Caco-2 (cell line): ENCODE data around the gene ZBTB8B. TPM values are rescaled to one million over a fixed set of nuclear protein-coding genes. Genes with fewer than 3 reads are reported as not detected.
"Not testable (repeated sequence)": the region's sequence is repeated elsewhere in the genome, so short reads cannot be mapped to it uniquely, and the experiment has no call there.

Experiments used
- BruUV-seq: library from RNA; stranded (reverse); fragments of 400-500 nt; replicated peaks from 2 replicates; lab custom pipeline; 2021; lab: Mats Ljungman, UMichigan
- CTCF ChIA-PET: fragments of 300-600 bp; sonication (Branson Sonifier 250); formaldehyde crosslinking; loops from one replicate; lab custom pipeline; 2022; ENCODE audit warnings: antibody characterized with exemption; lab: Charles Lee
- POLR2A ChIA-PET: fragments of 300-600 bp; sonication (Branson Sonifier 250); formaldehyde crosslinking; loops from one replicate; lab custom pipeline; 2022; ENCODE audit warnings: antibody characterized with exemption; lab: Charles Lee
- DNase-seq, 2 experiments: peaks; one replicate each; pipeline versions ENCODE4 v3.0.0 to v3.0.0-alpha.2; 2020 to 2022
- H3K27me3 ChIP-seq: replicated peaks from 2 replicates; pipeline ENCODE4 v1.6.0; 2011; ENCODE audit warnings: low read length; ENCODE audit not compliant: control insufficient read depth, insufficient read depth
- H3K36me3 ChIP-seq: 2 replicates; pipeline ENCODE4 v1.5.1; 2011; ENCODE audit warnings: low read length; ENCODE audit not compliant: control insufficient read depth, insufficient read depth
- H3K4me1 ChIP-seq: fragments of 250-450 bp; sonication (Bioruptor Pico); 2 replicates; pipeline ENCODE4 v1.5.1; 2020; ENCODE audit warnings: mild to moderate bottlenecking
- H3K4me3 ChIP-seq: 2 replicates; pipeline ENCODE4 v1.5.1; 2011; ENCODE audit warnings: low read depth, mild to moderate bottlenecking, control low read depth, low read length
- H3K9me3 ChIP-seq: fragments of 250-450 bp; sonication (Bioruptor Pico); 2 replicates; pipeline ENCODE4 v1.5.1; 2020; ENCODE audit warnings: mild to moderate bottlenecking, moderate library complexity
- H3K27ac Mint-ChIP-seq: one replicate; pipeline ENCODE4 v1.8.0; 2022; ENCODE audit warnings: mixed read lengths; ENCODE audit not compliant: unreplicated experiment
- H3K27me3 Mint-ChIP-seq: one replicate; pipeline ENCODE4 v1.8.0; 2022; ENCODE audit warnings: mixed read lengths; ENCODE audit not compliant: insufficient read depth, unreplicated experiment
- H3K36me3 Mint-ChIP-seq: one replicate; pipeline ENCODE4 v1.8.0; 2022; ENCODE audit warnings: mild to moderate bottlenecking, mixed read lengths; ENCODE audit not compliant: insufficient read depth, unreplicated experiment
- H3K4me1 Mint-ChIP-seq: one replicate; pipeline ENCODE4 v1.8.0; 2022; ENCODE audit warnings: low read depth, mixed read lengths; ENCODE audit not compliant: unreplicated experiment
- H3K4me3 Mint-ChIP-seq: one replicate; pipeline ENCODE4 v1.8.0; 2022; ENCODE audit warnings: mild to moderate bottlenecking, moderate library complexity, mixed read lengths; ENCODE audit not compliant: unreplicated experiment
- H3K9me3 Mint-ChIP-seq: one replicate; pipeline ENCODE4 v1.8.0; 2022; ENCODE audit warnings: mixed read lengths; ENCODE audit not compliant: unreplicated experiment
- CTCF ChIP-seq, 2 experiments: fragments of 200-600 bp in 1 of 2; IDR thresholded peaks; 1 replicate in 1 of 2; 2 replicates in 1 of 2; pipeline versions ENCODE4 v1.5.1 to v1.8.0; 2011 to 2022; ENCODE audit warnings: antibody characterized with exemption in 1 of 2, control low read depth in 1 of 2, inconsistent platforms in 1 of 2, low read depth in 1 of 2, low read length in 1 of 2, mild to moderate bottlenecking in 1 of 2, moderate library complexity in 1 of 2; ENCODE audit not compliant: insufficient read depth in 1 of 2, severe bottlenecking in 1 of 2, unreplicated experiment in 1 of 2
- intact Hi-C: fragments of 100-400 bp; cut with micrococcal nuclease; formaldehyde crosslinking; loops from one replicate; pipeline ENCODE4 v1.10.0; 2022; ENCODE audit not compliant: unreplicated experiment
- total RNA-seq: library from RNA; stranded (reverse); gene quantifications from 2 replicates; pipeline ENCODE4 v1.2.3, GENCODE V29; 2022

The ZBTB8B gene
- total RNA-seq, 1 experiment from 2014 or later, result not detected

- ChIA-PET POLR2A (no interaction called here), CTCF (interaction anchor here (0.6 kb wide), 1 partner anchor 56 kb away, joined by 7 read pairs; no protein-coding TSS in a partner anchor)
- BruUV-seq, result no TSS peak
- intact Hi-C loops, result no loop called here
- TF ChIP-seq CTCF (IDR thresholded peaks at IDR 0.05; ENCODE audit: insufficient read depth in 1 of 2, low read depth in 1 of 2, low read length in 1 of 2, severe bottlenecking in 1 of 2, unreplicated experiment in 1 of 2), result no peak
- Histone ChIP-seq H3K36me3 (no peaks in the 10 kb centered on the region), H3K4me3 (no peak overlapping the region), H3K4me1 (no peaks in the 10 kb centered on the region), H3K27me3 (no peaks in the 10 kb centered on the region), H3K9me3 (no peaks in the 10 kb centered on the region)
- Mint-ChIP-seq H3K4me1 (peaks cover 2% of the 10 kb centered on the region), H3K4me3 (no peak overlapping the region), H3K36me3 (peaks cover 1% of the 10 kb centered on the region), H3K27me3 (no peaks in the 10 kb centered on the region), H3K9me3 (no peaks in the 10 kb centered on the region), H3K27ac (no peak overlapping the region)
- DNase-seq, result no peak
These were observed 15.1 kb downstream of the ZBTB8B start for GRCh38 chr1:32480003-32480402.

GRCh38 chr1:32480761-32481160 lies 15.9 kb downstream of the ZBTB8B start:
- Mint-ChIP-seq H3K27me3 (no peaks in the 10 kb centered on the region), H3K4me3 (no peak overlapping the region), H3K9me3 (no peaks in the 10 kb centered on the region), H3K36me3 (peaks cover 5% of the 10 kb centered on the region), H3K4me1 (peaks cover 7% of the 10 kb centered on the region), H3K27ac (no peak overlapping the region)
- intact Hi-C loops, result no loop called here
- Histone ChIP-seq H3K4me1 (no peaks in the 10 kb centered on the region), H3K4me3 (no peak overlapping the region), H3K27me3 (no peaks in the 10 kb centered on the region), H3K9me3 (no peaks in the 10 kb centered on the region), H3K36me3 (no peaks in the 10 kb centered on the region)
- no peak for DNase-seq
- ChIA-PET CTCF (no interaction called here), POLR2A (no interaction called here)
- no peak for TF ChIP-seq CTCF (IDR thresholded peaks at IDR 0.05; ENCODE audit: insufficient read depth in 1 of 2, low read depth in 1 of 2, low read length in 1 of 2, severe bottlenecking in 1 of 2, unreplicated experiment in 1 of 2)
- BruUV-seq, result no TSS peak

GRCh38 chr1:32481788-32482187 lies 16.9 kb downstream of the ZBTB8B start:
- POLR2A ChIA-PET, H3K9me3 ChIP-seq, H3K27ac Mint-ChIP-seq, H3K9me3 Mint-ChIP-seq, H3K4me1 ChIP-seq, H3K4me3 ChIP-seq, H3K36me3 Mint-ChIP-seq, DNase-seq, H3K27me3 Mint-ChIP-seq, H3K4me1 Mint-ChIP-seq, BruUV-seq, intact Hi-C loops, H3K36me3 ChIP-seq, H3K4me3 Mint-ChIP-seq, CTCF ChIA-PET, H3K27me3 ChIP-seq: not testable (repeated sequence)
